LNCaP clone FGC (cell line): Measurements from ENCODE around the gene DSG4.

Experiments used
- DNase-seq: peaks from one replicate; pipeline ENCODE4 v3.0.0-alpha.2; 2011; ENCODE audit warnings: low read depth
- H3K4me3 ChIP-seq: 2 replicates; pipeline ENCODE4 v1.5.1; 2011; ENCODE audit warnings: mild to moderate bottlenecking, low read depth, low read length, control low read depth
- TF ChIP-seq, protein P1 (sequence below): IDR thresholded peaks from 2 replicates; pipeline ENCODE4 v1.5.1; 2012; ENCODE audit warnings: mild to moderate bottlenecking; ENCODE audit not compliant: control insufficient read depth, insufficient read depth; ENCODE audit errors: extremely low read depth

Gene DSG4

DNA sequence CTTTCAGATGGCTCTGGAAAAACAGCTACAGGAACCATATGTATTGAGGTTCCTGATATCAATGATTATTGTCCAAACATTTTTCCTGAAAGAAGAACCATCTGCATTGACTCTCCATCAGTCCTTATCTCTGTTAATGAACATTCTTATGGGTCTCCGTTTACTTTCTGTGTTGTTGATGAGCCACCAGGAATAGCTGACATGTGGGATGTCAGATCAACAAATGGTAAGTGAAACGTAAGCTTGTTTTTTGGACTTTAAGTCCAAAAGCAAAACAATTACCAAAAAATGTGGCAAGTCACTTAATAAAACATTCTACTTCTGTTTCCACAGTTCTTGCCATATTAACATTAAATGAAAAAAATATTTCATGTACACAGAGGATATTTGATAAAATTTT is 26.8 kb downstream of the DSG4 start:
- H3K4me3 ChIP-seq = no peak overlapping the region
- TF ChIP-seq, protein P1, sequence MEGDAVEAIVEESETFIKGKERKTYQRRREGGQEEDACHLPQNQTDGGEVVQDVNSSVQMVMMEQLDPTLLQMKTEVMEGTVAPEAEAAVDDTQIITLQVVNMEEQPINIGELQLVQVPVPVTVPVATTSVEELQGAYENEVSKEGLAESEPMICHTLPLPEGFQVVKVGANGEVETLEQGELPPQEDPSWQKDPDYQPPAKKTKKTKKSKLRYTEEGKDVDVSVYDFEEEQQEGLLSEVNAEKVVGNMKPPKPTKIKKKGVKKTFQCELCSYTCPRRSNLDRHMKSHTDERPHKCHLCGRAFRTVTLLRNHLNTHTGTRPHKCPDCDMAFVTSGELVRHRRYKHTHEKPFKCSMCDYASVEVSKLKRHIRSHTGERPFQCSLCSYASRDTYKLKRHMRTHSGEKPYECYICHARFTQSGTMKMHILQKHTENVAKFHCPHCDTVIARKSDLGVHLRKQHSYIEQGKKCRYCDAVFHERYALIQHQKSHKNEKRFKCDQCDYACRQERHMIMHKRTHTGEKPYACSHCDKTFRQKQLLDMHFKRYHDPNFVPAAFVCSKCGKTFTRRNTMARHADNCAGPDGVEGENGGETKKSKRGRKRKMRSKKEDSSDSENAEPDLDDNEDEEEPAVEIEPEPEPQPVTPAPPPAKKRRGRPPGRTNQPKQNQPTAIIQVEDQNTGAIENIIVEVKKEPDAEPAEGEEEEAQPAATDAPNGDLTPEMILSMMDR = no peak

DNA sequence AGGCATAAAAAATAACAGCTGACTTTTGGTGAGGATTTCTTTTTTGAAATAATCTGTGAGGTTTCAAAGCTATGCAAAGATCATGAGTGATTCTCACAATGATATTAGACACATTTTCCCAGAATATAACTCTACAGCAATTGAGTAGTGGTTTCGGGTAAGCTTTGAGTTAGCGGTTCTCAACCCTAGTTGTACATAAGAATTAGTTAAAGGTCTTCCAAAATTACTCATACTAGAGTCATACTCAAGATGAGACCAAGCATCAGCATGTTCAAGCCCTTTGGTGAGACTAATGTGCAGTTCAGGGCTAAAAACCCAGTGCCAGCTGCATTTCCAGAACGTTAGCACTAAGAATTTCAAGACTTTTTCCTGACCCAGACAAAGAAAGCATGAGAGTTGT is 31.1 kb downstream of the DSG4 start:
- DNase-seq = no peak
- no peak overlapping the region for H3K4me3 ChIP-seq
- TF ChIP-seq, protein P1 = no peak

More for the DNA sequence above, 26.8 kb downstream of the DSG4 start:
- no peak for DNase-seq

DNA sequence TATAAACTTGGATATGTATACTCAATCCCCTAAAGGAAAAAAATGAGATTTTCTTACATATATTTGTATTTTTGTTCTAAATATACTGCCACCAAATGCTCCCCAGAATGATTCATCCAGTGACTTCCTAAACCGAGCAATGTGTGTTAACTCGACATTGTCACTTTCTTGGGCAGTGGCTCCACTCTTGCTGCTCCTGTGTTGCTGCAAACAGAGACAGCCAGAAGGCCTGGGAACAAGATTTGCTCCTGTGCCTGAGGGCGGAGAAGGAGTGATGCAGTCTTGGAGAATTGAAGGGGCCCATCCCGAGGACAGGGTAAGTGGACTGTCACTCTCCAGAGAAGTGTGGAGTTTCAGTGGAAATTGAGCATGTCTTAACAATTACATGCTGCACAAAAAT is 32.7 kb downstream of the DSG4 start:
- DNase-seq = no peak
- H3K4me3 ChIP-seq = no peak overlapping the region
- TF ChIP-seq, protein P1 = no peak

DNA sequence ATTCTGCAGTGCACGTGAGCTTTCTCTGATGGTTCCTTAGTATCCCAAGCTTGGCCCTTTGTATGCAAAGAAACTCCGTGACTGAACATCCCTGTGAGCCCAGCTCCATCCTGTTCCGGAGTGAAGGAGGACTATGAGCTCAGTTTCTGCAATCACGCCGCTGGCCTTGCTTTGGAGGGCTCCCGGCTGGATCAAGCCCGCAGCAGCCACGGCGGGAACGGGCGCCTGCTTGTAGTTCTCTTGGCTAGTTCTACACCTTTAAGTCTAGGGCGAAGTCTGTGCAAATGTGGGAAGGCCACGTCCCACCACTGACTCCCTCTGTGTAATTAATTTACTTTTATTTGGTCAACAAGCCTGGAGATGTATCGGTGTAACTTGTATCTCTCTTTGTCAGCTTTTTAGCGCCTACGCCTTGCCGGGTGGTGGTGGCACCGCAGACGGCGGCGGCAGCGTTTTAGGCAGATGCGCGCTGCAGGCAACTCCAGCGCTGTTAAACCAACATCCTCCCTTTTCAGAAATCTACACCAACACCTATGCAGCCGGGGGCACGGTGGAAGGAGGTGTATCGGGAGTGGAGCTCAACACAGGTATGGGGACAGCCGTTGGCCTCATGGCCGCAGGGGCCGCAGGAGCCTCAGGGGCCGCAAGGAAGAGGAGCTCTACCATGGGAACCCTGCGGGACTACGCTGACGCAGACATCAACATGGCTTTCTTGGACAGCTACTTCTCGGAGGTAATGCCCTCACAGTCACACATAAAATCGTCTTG is 34.3 kb downstream of the DSG4 start:
- no peak for DNase-seq
- H3K4me3 ChIP-seq = no peak overlapping the region
- TF ChIP-seq, protein P1 = no peak

DNA sequence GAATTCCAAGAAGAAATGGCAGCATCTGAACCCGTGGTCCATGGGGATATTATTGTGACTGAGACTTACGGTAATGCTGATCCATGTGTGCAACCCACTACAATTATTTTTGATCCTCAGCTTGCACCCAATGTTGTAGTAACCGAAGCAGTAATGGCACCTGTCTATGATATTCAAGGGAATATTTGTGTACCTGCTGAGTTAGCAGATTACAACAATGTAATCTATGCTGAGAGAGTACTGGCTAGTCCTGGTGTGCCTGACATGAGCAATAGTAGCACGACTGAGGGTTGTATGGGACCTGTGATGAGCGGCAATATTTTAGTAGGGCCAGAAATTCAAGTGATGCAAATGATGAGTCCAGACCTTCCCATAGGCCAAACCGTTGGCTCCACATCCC is 36.6 kb downstream of the DSG4 start:
- DNase-seq = no peak
- no peak overlapping the region for H3K4me3 ChIP-seq
- TF ChIP-seq, protein P1 = no peak

DNA sequence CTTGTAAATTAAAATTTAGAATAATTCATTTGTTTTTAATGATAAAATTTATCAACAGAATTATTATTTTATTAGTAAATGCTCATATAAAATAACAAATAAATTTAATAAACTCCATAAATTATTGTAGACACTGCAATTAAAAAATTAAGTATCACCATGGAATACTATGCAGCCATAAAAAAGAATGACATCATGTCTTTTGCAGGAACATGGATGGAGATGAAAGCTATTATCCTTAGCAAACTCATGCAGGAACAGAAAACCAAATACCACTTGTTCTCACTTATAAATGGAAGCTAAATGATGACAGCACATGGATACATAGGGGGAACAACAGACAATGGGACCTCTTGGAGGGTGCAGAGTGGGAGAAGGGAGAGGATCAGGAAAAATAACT is 41.3 kb downstream of the DSG4 start:
- H3K4me3 ChIP-seq = no peak overlapping the region
- DNase-seq = no peak
- TF ChIP-seq, protein P1 = no peak

DNA sequence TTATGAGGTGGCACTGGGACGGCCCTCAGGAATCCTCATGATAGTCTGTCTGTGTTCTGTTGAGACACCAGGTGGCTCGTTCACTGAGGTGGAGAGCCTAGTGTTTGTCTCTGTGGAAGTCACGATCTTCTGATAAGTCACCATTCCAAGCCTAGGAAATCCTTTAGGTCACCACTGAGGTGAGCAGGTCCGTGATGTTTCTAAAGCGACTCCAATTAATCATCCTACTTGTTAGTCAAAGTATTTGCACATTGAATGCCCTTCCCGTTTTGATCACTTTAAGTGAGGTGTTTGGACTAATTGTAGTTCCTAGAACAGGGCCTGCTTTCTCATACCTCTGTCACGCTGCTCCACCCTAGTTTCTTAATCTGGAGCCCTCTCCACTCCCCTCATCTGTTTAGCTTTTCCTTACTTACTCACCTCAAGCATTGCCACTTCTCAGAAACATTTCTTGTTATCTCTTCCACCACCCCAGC is 42.9 kb downstream of the DSG4 start:
- no peak for DNase-seq
- TF ChIP-seq, protein P1 = no peak
- H3K4me3 ChIP-seq = no peak overlapping the region
